Activated T-helper 17 cell treated with anti-CD3 and anti-CD28 coated beads, Interleukin-2, amount 50 U/mL, for 72 hours (primary cell): ENCODE measurements around the gene ZNF362. TPM values are rescaled to one million over a fixed set of nuclear protein-coding genes. Genes with fewer than 3 reads are reported as not detected.

Experiments
- ATAC-seq: fragments of 150-1000 bp; cut with Tn5 transposase; replicated peaks from 2 replicates; pipeline ENCODE4 v1.10.0; 2021; ENCODE audit warnings: mild to moderate bottlenecking, moderate library complexity
- H3K27ac Mint-ChIP-seq: one replicate; pipeline ENCODE4 v1.8.0; 2022; ENCODE audit warnings: mixed read lengths
- H3K27me3 Mint-ChIP-seq: one replicate; pipeline ENCODE4 v1.8.0; 2022; ENCODE audit warnings: mixed read lengths
- H3K36me3 Mint-ChIP-seq: one replicate; pipeline ENCODE4 v1.8.0; 2022; ENCODE audit warnings: low read depth, mild to moderate bottlenecking, mixed read lengths
- H3K4me1 Mint-ChIP-seq: one replicate; pipeline ENCODE4 v1.8.0; 2022; ENCODE audit warnings: mixed read lengths
- H3K4me3 Mint-ChIP-seq: one replicate; pipeline ENCODE4 v1.8.0; 2022; ENCODE audit warnings: mild to moderate bottlenecking, mixed read lengths
- H3K9me3 Mint-ChIP-seq: one replicate; pipeline ENCODE4 v1.8.0; 2022; ENCODE audit warnings: mixed read lengths
- total RNA-seq, 2 donors: library from RNA; stranded (reverse); gene quantifications; one replicate each; pipeline ENCODE4 v1.2.3, GENCODE V29; 2022

Gene ZNF362
- total RNA-seq, 2 donors from 2014 or later, result 3.6 to 4.3 TPM

DNA sequence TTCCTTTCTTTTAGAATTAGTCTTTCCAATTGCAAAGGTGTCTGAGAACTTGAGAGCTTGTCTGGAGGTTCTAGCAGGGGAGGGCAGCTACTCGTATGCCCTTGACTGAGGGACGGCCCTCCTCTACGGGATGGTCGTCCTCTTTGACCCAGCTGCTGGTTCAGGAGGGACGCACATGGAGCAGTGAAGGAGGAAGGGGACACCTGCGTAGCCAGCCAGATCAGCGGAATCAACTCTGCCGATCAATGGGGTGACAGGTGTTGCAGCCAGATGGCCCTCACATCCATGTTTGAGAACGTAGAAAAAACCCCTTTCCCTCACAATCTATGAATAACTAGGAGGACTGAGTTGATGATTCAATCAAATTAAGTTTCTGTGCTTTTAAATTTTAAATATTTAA lies 80.3 kb downstream of the ZNF362 start:
- H3K4me3 Mint-ChIP-seq, result no peak overlapping the region
- no peak overlapping the region for H3K27ac Mint-ChIP-seq
- no peaks in the 10 kb centered on the region for H3K27me3 Mint-ChIP-seq
- H3K36me3 Mint-ChIP-seq, result peaks cover 47% of the 10 kb centered on the region
- ATAC-seq, result no peak
- H3K9me3 Mint-ChIP-seq, result no peaks in the 10 kb centered on the region
- peaks cover 9% of the 10 kb centered on the region for H3K4me1 Mint-ChIP-seq

DNA sequence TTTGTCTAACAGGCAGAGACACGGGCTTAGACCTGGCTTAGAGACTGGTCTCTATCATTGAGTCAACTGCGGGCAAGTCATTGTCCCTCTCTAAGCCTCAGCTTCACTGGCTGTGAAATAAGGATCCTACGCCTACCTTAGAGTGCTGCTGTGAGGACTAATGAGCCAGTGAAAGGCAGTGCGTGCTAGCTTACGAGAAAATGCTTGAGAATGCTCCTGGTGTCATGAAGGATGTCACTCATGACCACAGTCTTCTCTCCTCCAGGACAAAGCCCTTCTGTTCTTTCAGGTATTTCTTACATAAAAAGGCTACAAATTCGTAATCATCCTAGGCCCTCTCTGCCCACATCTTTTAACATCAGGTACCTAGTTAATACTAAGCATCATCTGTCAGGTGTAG lies 81.1 kb downstream of the ZNF362 start:
- peaks cover 42% of the 10 kb centered on the region for H3K36me3 Mint-ChIP-seq
- peak overlapping the region; percentile 9 for H3K27ac Mint-ChIP-seq
- peaks cover 10% of the 10 kb centered on the region for H3K4me1 Mint-ChIP-seq
- H3K9me3 Mint-ChIP-seq, result no peaks in the 10 kb centered on the region
- H3K27me3 Mint-ChIP-seq, result no peaks in the 10 kb centered on the region
- no peak for ATAC-seq
- no peak overlapping the region for H3K4me3 Mint-ChIP-seq

DNA sequence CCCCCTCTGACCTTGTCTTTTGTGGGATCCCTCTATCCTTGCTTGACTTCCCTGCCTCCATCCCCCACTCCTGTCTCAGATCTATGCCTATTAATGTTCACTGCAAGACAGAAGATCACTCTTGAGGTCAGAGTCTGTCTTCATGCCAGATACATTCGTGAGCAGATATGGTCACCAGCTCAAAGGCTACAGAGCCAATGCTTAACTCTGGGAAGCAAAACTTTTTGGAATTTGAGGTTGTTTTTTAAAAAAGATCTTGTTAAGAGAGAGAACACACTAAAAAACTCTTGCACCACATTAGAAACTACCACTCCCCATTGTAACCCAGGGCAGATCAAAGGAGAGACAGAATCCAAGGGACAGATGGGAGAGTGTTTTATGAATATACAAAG lies 81.8 kb downstream of the ZNF362 start:
- Mint-ChIP-seq H3K4me1 (peaks cover 14% of the 10 kb centered on the region), H3K27me3 (no peaks in the 10 kb centered on the region), H3K27ac (peak overlapping the region; percentile 9), H3K9me3 (no peaks in the 10 kb centered on the region), H3K4me3 (no peak overlapping the region), H3K36me3 (peaks cover 42% of the 10 kb centered on the region)
- no peak for ATAC-seq

DNA sequence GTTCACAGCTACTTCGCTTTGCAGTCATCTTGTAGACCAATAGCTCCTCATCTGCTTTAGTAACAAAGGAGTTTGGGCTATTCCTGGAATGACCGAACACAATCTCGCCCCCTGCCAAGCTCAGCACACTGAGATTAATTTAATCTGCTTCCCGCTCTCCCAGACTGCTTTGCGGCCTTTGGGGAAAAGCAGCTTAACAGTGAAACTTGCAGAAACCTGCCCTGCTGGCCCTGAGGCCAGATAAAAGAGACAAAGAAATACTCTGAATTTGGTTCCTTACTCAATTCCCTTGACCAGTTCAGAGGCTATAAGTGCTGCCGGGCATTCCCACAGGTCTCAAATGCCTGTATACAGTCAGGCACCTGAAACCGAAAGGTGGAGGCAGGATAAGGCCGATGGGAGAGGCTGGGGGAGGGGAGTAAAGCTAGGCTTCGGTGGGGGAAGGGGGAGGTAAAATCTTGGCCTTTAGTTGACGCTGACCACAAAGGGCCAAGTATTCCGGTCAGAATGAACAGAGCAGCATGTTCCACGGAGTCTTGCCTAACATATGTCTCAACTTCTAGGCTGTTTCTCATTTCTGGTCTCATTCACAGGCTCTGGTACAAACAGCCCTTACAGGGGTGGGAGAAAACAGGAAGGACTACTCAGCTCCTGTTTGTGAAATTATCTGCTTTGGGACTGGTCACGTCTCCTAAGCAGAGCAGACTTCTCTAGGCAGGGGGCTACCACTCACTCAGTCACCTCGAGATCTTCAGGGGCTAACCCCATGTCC lies 82.3 kb downstream of the ZNF362 start:
- peak overlapping the region; percentile 9 for H3K27ac Mint-ChIP-seq
- H3K9me3 Mint-ChIP-seq, result no peaks in the 10 kb centered on the region
- no peak overlapping the region for H3K4me3 Mint-ChIP-seq
- no peaks in the 10 kb centered on the region for H3K27me3 Mint-ChIP-seq
- no peak for ATAC-seq
- H3K4me1 Mint-ChIP-seq, result peaks cover 14% of the 10 kb centered on the region
- H3K36me3 Mint-ChIP-seq, result peaks cover 42% of the 10 kb centered on the region

DNA sequence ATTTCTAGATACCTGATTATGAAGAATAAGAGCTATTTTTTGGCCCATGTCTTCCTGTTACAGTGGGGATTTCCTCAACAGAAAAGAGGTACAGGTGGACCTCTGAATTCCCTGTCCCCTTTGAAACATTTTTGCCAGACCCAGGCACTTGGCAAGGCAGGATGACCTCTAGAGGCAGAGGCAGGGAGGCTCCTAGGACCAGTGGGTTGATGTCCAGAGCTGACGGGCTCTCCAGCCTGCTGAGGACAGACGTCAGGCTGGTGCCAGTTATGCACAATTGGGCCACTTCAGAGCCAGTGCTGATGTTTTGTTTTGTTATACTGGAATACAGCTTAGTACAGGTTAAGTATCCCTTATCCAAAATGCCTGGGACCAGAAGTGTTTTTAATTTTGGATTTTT lies 83.1 kb downstream of the ZNF362 start:
- Mint-ChIP-seq H3K36me3 (peaks cover 42% of the 10 kb centered on the region), H3K9me3 (no peaks in the 10 kb centered on the region), H3K4me3 (no peak overlapping the region), H3K27me3 (no peaks in the 10 kb centered on the region), H3K4me1 (peaks cover 14% of the 10 kb centered on the region), H3K27ac (no peak overlapping the region)
- no peak for ATAC-seq

DNA sequence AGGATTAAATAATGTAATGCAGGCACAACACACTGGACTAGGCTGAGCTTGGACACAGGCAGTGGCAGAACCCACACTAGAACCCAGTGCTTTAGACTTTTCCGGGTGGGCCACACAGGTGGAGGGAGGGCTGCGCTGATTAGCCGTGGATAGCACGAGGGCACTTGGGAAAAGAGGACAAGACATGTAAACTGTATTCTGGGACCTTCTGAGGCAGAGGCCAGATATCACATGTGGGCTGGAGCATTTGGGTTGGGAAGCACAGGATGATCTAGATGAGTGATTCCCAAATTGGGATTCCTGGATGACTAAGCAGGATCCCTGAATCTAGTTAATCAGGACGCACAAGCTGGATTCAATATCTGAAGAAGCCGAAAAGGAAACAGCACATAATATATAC lies 84.9 kb downstream of the ZNF362 start:
- Mint-ChIP-seq H3K36me3 (peaks cover 47% of the 10 kb centered on the region), H3K4me3 (no peak overlapping the region), H3K27me3 (no peaks in the 10 kb centered on the region), H3K4me1 (peaks cover 14% of the 10 kb centered on the region), H3K27ac (no peak overlapping the region), H3K9me3 (no peaks in the 10 kb centered on the region)
- no peak for ATAC-seq

DNA sequence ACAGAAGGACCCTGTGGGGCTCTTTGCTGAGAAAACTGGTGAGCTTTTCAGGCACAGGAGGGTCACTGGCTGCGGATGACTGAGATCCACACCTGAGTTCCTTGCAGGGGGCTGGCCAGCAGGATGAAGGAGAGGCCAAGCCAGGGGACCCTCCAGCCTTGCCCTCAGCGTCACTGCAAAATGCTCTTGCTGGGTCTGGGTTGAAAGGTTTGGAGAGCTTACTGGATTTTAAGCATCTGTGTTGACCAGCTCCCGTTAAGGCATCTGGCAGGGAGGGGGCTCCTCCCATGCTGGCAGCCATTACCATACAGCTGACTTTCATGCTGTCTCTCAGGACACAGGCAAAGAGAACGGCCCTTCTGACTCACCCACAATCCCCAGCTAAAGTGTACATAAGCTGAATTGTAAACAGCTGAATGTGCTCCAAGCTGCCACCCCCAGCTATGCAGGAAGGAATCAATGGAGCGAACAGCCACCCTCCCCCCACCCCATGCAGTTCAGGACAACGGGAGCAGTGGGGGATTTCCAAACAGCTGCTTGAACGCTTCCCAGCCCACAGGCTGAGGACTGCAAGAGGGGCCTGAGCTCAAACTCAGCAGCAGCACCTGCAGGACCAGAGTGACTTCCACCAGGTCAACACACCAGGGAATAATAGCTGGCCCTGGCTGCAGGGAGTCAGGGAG lies 85.9 kb downstream of the ZNF362 start:
- H3K36me3 Mint-ChIP-seq, result peaks cover 57% of the 10 kb centered on the region
- H3K27ac Mint-ChIP-seq, result no peak overlapping the region
- peaks cover 23% of the 10 kb centered on the region for H3K4me1 Mint-ChIP-seq
- ATAC-seq, result no peak
- H3K9me3 Mint-ChIP-seq, result no peaks in the 10 kb centered on the region
- no peaks in the 10 kb centered on the region for H3K27me3 Mint-ChIP-seq
- no peak overlapping the region for H3K4me3 Mint-ChIP-seq

DNA sequence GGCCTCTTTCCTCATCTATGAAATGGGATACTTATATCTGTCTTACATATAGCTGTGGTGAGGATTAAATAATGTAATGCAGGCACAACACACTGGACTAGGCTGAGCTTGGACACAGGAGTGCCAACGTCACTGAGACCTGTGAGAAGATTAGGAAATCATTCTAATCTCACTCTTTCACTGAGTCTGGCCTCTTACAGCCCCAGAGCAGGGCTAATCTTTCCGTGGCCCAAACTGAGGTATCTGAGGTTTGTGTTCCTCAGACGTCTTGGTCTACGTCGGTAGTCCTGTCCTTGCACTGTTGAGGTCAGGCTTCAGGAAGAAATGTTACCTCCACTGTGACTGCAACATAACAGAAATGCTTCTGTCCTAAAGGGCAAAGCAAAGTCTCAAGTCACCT lies 87.2 kb downstream of the ZNF362 start:
- no peak overlapping the region for H3K27ac Mint-ChIP-seq
- peaks cover 28% of the 10 kb centered on the region for H3K4me1 Mint-ChIP-seq
- ATAC-seq, result no peak
- H3K9me3 Mint-ChIP-seq, result no peaks in the 10 kb centered on the region
- H3K4me3 Mint-ChIP-seq, result no peak overlapping the region
- no peaks in the 10 kb centered on the region for H3K27me3 Mint-ChIP-seq
- H3K36me3 Mint-ChIP-seq, result peaks cover 68% of the 10 kb centered on the region

DNA sequence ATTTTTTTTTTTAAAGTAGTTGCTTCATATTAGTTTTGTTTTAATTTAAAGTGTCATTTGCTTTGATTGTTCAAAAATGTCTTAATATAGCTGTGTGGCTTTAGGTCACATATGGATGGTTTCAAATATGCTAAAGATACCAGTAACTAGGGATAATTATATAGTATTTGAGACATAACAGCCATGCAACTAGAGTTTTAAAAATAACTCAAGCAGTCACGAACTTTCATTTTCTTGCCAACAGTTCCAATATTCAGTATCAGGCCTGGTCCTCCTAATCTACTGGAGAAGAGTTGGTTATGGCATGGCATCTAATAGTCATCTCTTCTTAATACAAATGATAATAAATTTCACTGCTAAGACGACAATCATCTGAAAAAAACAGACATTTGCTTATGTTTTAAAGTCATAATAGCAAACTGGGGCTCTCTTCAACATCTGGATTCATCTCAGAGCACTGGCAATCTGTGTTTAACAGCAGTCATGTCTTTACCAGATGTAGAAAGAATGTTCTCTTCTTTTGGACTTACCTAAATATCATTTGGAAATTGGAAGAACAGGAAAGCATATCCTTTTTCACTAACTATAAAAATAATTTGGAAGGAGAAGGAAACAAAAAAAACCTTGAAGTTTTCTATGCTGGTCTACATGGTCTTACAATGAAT lies 88.7 kb downstream of the ZNF362 start:
- H3K27ac Mint-ChIP-seq, result no peak overlapping the region
- no peak for ATAC-seq
- no peaks in the 10 kb centered on the region for H3K27me3 Mint-ChIP-seq
- peaks cover 31% of the 10 kb centered on the region for H3K4me1 Mint-ChIP-seq
- H3K36me3 Mint-ChIP-seq, result peaks cover 74% of the 10 kb centered on the region
- H3K4me3 Mint-ChIP-seq, result no peak overlapping the region
- no peaks in the 10 kb centered on the region for H3K9me3 Mint-ChIP-seq

DNA sequence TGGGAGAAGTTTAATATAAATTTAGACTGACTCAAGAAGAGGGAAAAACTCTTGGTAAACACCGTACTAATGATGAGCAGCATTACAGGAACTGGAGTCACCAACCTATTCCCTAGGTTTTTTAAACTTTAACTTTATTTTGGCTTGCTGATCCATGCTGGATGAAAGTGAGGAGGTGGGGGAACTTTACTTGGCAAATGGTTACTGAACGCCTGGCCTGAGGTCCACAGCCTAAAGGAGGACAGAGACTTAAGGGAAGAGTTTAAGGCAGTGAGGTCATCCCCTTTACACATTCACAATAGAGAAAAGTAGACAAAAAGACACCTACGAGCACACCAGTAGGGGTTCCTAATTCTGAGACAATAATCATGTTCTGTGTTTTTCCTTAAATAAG lies 90.2 kb downstream of the ZNF362 start:
- no peak for ATAC-seq
- H3K27ac Mint-ChIP-seq, result peak overlapping the region; percentile 78
- H3K4me1 Mint-ChIP-seq, result peaks cover 38% of the 10 kb centered on the region

DNA sequence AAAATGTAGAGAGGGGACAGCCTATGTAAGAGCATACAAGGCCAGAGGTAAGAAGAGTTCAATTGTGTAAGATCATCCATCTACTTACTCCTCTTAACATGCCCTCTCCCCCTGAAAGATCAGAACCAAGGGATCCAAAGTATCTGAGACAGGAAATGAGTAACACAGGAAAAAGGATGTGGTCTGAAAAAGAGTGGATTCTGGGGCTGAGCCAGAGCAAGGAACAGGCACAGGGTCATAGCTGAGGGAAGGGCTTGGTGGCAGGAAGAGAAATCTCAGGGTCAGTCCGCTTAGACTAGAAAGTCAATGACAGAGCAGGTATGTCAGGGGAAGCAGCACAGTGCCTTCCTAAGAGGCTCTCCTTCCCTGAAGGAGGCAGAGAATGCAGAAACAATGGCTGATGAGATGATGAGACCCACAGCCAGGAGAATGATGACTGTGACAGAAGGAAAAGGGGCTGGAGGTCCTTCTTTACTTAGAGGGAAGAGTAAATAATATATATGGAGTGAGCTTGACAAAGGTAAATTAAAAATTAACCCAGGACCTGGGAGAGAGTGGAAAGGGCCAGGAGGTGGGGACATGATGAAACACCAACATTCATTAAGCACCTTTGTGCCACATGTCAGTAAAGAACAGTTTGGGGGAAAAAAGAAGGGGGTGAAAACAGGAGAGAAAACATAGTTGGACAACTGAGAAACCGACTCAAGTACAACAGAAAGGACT lies 90.8 kb downstream of the ZNF362 start:
- Mint-ChIP-seq H3K9me3 (no peaks in the 10 kb centered on the region), H3K4me3 (peak overlapping the region; percentile 94), H3K27me3 (no peaks in the 10 kb centered on the region), H3K27ac (peak overlapping the region; percentile 78), H3K4me1 (peaks cover 38% of the 10 kb centered on the region), H3K36me3 (peaks cover 71% of the 10 kb centered on the region)
- ATAC-seq, result no peak

More for the DNA sequence above, 90.2 kb downstream of the ZNF362 start:
- H3K36me3 Mint-ChIP-seq, result peaks cover 72% of the 10 kb centered on the region
- no peaks in the 10 kb centered on the region for H3K9me3 Mint-ChIP-seq
- no peaks in the 10 kb centered on the region for H3K27me3 Mint-ChIP-seq
- H3K4me3 Mint-ChIP-seq, result peak overlapping the region; percentile 94

DNA sequence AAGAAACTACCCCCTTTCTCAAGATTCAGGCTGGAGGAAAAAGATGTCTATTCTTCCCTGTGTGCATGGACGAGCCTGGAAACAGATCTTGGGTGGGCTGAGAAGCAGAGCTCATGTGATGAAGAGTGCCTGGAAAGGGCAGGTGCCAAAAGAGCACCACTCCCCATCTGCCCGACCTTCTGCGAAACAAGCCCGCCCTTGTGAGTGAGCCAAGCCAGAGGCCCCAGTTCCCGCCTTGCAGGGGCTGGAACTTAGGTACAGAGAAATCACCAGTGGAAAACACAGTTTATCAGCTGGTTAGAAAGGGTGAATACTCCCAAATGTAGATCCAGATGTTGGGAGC lies 91.3 kb downstream of the ZNF362 start:
- Mint-ChIP-seq H3K27ac (peak overlapping the region; percentile 78), H3K27me3 (no peaks in the 10 kb centered on the region), H3K9me3 (no peaks in the 10 kb centered on the region), H3K36me3 (peaks cover 66% of the 10 kb centered on the region), H3K4me1 (peaks cover 36% of the 10 kb centered on the region), H3K4me3 (peak overlapping the region; percentile 94)
- ATAC-seq, result no peak

DNA sequence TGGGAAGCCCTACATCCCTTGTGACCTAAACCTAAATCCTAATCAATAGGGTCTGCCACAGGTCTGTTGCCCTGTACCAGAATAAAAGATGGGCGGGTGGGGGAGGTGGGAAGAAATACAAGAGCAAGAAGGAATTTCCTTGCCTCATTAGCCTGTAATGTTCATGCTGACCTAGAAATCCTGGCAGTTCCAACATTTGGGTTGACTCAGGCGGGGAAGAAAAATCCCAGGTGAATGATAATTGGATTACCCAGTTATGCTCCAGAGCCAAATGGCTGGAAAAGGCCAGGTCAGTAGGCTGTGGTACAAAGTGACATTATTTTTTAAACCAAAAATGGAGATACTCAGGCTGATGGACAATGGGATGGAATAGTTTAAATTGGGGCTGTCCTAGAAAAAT lies 91.9 kb downstream of the ZNF362 start:
- no peaks in the 10 kb centered on the region for H3K9me3 Mint-ChIP-seq
- no peaks in the 10 kb centered on the region for H3K27me3 Mint-ChIP-seq
- H3K27ac Mint-ChIP-seq, result peak overlapping the region; percentile 95
- peak overlapping the region; percentile 94 for H3K4me3 Mint-ChIP-seq
- H3K4me1 Mint-ChIP-seq, result peaks cover 33% of the 10 kb centered on the region
- no peak for ATAC-seq
- H3K36me3 Mint-ChIP-seq, result peaks cover 60% of the 10 kb centered on the region

DNA sequence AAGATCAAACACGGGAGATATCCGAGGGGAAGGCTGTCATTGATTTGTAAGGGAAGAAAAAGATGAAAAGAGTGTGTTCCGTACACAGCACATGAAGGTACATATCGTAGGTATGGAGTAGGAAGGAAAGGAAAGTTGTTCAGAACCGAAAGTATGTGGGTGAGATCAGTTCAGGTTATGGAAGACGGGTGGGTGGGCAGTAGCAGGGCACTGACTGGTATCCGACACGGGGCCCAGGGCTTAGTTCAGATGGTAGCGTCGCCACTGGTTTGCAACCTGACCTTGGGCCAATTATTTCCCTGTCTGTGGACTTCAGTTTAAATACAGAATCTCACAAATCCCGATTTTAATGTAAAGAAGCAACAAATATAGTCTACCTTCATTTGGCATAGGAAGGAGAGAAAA lies 92.4 kb downstream of the ZNF362 start:
- H3K27ac Mint-ChIP-seq, result peak overlapping the region; percentile 95
- peak; percentile 35 for ATAC-seq
- no peaks in the 10 kb centered on the region for H3K27me3 Mint-ChIP-seq

More for the DNA sequence above, 92.4 kb downstream of the ZNF362 start:
- peaks cover 55% of the 10 kb centered on the region for H3K36me3 Mint-ChIP-seq
- peaks cover 33% of the 10 kb centered on the region for H3K4me1 Mint-ChIP-seq
- peak overlapping the region; percentile 94 for H3K4me3 Mint-ChIP-seq
- H3K9me3 Mint-ChIP-seq, result no peaks in the 10 kb centered on the region
